HepG2 (cell line): ENCODE results near the gene FIBP. TPM values are rescaled to one million over a fixed set of nuclear protein-coding genes. Genes with fewer than 3 reads are reported as not detected.

Experiments used
- AHR ChIP-seq: IDR thresholded peaks from 2 replicates; pipeline ENCODE4 v1.6.1; 2018; ENCODE audit warnings: missing genetic modification reagents, missing compliant biosample characterization
- ASH2L ChIP-seq: fragments of 300-600, 200-600 bp; sonication (generic); IDR thresholded peaks from 2 replicates; pipeline ENCODE4 v1.7.0; 2017; ENCODE audit warnings: low read depth, mild to moderate bottlenecking, moderate library complexity, mixed read lengths, low read length; ENCODE audit not compliant: insufficient read length
- ATF7 ChIP-seq, 2 experiments: fragments of 450-650 bp in 1 of 2; sonication (generic) in 1 of 2; formaldehyde crosslinking in 1 of 2; IDR thresholded peaks; 2 replicates each; pipeline versions ENCODE4 v1.4.0 to v1.6.1; 2016 to 2020; ENCODE audit warnings: antibody characterized with exemption in 1 of 2, mild to moderate bottlenecking in 1 of 2, missing genetic modification reagents in 1 of 2
- BHLHE40 ChIP-seq: IDR thresholded peaks from 2 replicates; pipeline ENCODE4 v1.6.1; 2011; ENCODE audit warnings: low read length, improper control_type of control experiment
- CCDC6 ChIP-seq: sonication (generic); formaldehyde crosslinking; IDR thresholded peaks from 2 replicates; pipeline ENCODE4 v1.8.1; 2022; ENCODE audit warnings: mild to moderate bottlenecking, missing genetic modification reagents, moderate library complexity
- FOXA3 ChIP-seq: IDR thresholded peaks from 2 replicates; pipeline ENCODE4 v1.6.1; 2016; ENCODE audit warnings: missing genetic modification reagents, missing compliant biosample characterization
- FOXJ3 ChIP-seq: sonication (generic); formaldehyde crosslinking; IDR thresholded peaks from 2 replicates; pipeline ENCODE4 v1.4.0; 2020; ENCODE audit warnings: missing genetic modification reagents, mild to moderate bottlenecking, borderline replicate concordance
- JDP2 ChIP-seq: sonication (generic); formaldehyde crosslinking; IDR thresholded peaks from 2 replicates; pipeline ENCODE4 v1.8.1; 2022; ENCODE audit warnings: missing genetic modification reagents, borderline replicate concordance
- KMT2B ChIP-seq: IDR thresholded peaks from 2 replicates; pipeline ENCODE4 v1.6.1; 2016; ENCODE audit warnings: missing genetic modification reagents, missing compliant biosample characterization
- MIXL1 ChIP-seq: IDR thresholded peaks from 2 replicates; pipeline ENCODE4 v1.6.1; 2016
- MLLT10 ChIP-seq: sonication (generic); formaldehyde crosslinking; IDR thresholded peaks from 2 replicates; pipeline ENCODE4 v1.4.0; 2020; ENCODE audit warnings: missing genetic modification reagents
- NFKBIZ ChIP-seq: IDR thresholded peaks from 2 replicates; pipeline ENCODE4 v1.6.1; 2018; ENCODE audit warnings: missing genetic modification reagents, missing compliant biosample characterization
- POLR2AphosphoS2 ChIP-seq: IDR thresholded peaks from 2 replicates; pipeline ENCODE4 v1.6.1; 2011; ENCODE audit warnings: low read depth, low read length, improper control_type of control experiment
- POLR2G ChIP-seq: fragments of 200-400 bp; formaldehyde crosslinking; IDR thresholded peaks from 2 replicates; pipeline ENCODE4 v1.6.1; 2018; ENCODE audit warnings: mild to moderate bottlenecking, low read depth, low read length, moderate library complexity
- RAD51 ChIP-seq: fragments of 450-650 bp; IDR thresholded peaks from 2 replicates; pipeline ENCODE4 v1.6.1; 2016; ENCODE audit warnings: borderline replicate concordance
- ZNF224 ChIP-seq: sonication (generic); formaldehyde crosslinking; IDR thresholded peaks from 2 replicates; pipeline ENCODE4 v1.5.0; 2020; ENCODE audit warnings: mild to moderate bottlenecking, missing genetic modification reagents
- ZNF33B ChIP-seq: sonication (generic); formaldehyde crosslinking; IDR thresholded peaks from 2 replicates; pipeline ENCODE4 v1.5.1; 2020; ENCODE audit warnings: mild to moderate bottlenecking, missing genetic modification reagents
- ZNF350 ChIP-seq: sonication (generic); formaldehyde crosslinking; IDR thresholded peaks from 2 replicates; pipeline ENCODE4 v1.4.0; 2020; ENCODE audit warnings: mild to moderate bottlenecking, low read depth, missing genetic modification reagents, borderline replicate concordance
- ZNF564 ChIP-seq: sonication (generic); formaldehyde crosslinking; IDR thresholded peaks from 2 replicates; pipeline ENCODE4 v1.8.1; 2023; ENCODE audit warnings: mild to moderate bottlenecking, missing genetic modification reagents
- ZNF883 ChIP-seq: sonication (generic); formaldehyde crosslinking; IDR thresholded peaks from 2 replicates; pipeline ENCODE4 v1.5.1; 2020; ENCODE audit warnings: mild to moderate bottlenecking, missing genetic modification reagents; ENCODE audit errors: not compliant biosample characterization
- ZSCAN20 ChIP-seq: sonication (generic); formaldehyde crosslinking; IDR thresholded peaks from 2 replicates; pipeline ENCODE4 v1.4.0; 2020; ENCODE audit warnings: missing genetic modification reagents, mild to moderate bottlenecking, borderline replicate concordance
- polyA plus RNA-seq, 8 experiments: library from polyadenylated mRNA; depleted of rRNA in 3 of 8; stranded (reverse) in 7 of 8; unstranded in 1 of 8; fragments of >200 nt; fragmentation: Illumina TruSeq in 4 of 8; extraction: Trizol in 4 of 8; gene quantifications; 2 replicates each; pipeline versions ENCODE4 v1.2.1 to v1.2.3, GENCODE V29; 2011 to 2016; ENCODE audit warnings: low read depth in 4 of 8, missing spikeins in 1 of 8, mixed read lengths in 1 of 8; ENCODE audit not compliant: insufficient read depth in 1 of 8
- total RNA-seq, 5 experiments: library from RNA; depleted of rRNA; stranded (reverse); fragments of >200 nt; fragmentation: Illumina TruSeq; extraction: Trizol; gene quantifications; 2 replicates each; pipeline ENCODE4 v1.2.3, GENCODE V29; 2016; ENCODE audit warnings: low read depth in 1 of 5
- TF ChIP-seq, protein P1 (sequence below): sonication (generic); formaldehyde crosslinking; IDR thresholded peaks from 2 replicates; pipeline ENCODE4 v1.4.0; 2020; ENCODE audit warnings: mild to moderate bottlenecking, missing genetic modification reagents
- TF ChIP-seq, protein P2 (sequence below): sonication (generic); formaldehyde crosslinking; IDR thresholded peaks from 2 replicates; pipeline ENCODE4 v1.4.0; 2020; ENCODE audit warnings: missing genetic modification reagents
- TF ChIP-seq, protein P3 (sequence below): sonication (generic); formaldehyde crosslinking; IDR thresholded peaks from 2 replicates; pipeline ENCODE4 v1.8.0; 2022; ENCODE audit warnings: mild to moderate bottlenecking, missing genetic modification reagents, moderate library complexity

The FIBP gene
- total and polyA plus RNA-seq, 2 of the 13 experiments (the other 11 are each of a cell fraction or from before 2014, with no cell fraction given) = 42.9 to 62.1 TPM

DNA sequence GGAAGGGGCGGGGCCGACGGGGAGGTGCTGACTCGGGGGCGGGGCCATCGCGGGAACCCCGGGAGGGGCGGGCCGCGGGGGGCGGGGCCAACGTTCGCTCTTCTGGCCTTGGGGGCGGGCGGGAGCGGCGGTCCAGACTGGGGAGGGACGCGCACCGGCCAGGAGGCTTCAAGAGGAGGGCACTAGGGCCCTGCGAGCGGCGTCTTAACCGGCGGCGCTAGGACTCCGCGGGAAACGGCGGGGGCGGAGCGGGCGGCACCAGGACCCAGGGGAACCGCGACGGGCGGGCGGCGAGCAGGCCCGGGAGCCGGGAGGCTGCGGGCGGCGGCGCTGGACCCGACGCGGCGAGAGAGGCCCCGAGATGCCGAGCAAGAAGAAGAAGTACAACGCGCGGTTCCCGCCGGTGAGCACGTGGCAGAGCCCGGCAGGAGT lies 30.9 kb upstream of the FIBP start, which contains the start of gene DRAP1 (continued):
- TF ChIP-seq, protein P1, sequence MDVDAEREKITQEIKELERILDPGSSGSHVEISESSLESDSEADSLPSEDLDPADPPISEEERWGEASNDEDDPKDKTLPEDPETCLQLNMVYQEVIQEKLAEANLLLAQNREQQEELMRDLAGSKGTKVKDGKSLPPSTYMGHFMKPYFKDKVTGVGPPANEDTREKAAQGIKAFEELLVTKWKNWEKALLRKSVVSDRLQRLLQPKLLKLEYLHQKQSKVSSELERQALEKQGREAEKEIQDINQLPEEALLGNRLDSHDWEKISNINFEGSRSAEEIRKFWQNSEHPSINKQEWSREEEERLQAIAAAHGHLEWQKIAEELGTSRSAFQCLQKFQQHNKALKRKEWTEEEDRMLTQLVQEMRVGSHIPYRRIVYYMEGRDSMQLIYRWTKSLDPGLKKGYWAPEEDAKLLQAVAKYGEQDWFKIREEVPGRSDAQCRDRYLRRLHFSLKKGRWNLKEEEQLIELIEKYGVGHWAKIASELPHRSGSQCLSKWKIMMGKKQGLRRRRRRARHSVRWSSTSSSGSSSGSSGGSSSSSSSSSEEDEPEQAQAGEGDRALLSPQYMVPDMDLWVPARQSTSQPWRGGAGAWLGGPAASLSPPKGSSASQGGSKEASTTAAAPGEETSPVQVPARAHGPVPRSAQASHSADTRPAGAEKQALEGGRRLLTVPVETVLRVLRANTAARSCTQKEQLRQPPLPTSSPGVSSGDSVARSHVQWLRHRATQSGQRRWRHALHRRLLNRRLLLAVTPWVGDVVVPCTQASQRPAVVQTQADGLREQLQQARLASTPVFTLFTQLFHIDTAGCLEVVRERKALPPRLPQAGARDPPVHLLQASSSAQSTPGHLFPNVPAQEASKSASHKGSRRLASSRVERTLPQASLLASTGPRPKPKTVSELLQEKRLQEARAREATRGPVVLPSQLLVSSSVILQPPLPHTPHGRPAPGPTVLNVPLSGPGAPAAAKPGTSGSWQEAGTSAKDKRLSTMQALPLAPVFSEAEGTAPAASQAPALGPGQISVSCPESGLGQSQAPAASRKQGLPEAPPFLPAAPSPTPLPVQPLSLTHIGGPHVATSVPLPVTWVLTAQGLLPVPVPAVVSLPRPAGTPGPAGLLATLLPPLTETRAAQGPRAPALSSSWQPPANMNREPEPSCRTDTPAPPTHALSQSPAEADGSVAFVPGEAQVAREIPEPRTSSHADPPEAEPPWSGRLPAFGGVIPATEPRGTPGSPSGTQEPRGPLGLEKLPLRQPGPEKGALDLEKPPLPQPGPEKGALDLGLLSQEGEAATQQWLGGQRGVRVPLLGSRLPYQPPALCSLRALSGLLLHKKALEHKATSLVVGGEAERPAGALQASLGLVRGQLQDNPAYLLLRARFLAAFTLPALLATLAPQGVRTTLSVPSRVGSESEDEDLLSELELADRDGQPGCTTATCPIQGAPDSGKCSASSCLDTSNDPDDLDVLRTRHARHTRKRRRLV (CRISPR knock-in tag) = no peak
- TF ChIP-seq MIXL1 (CRISPR knock-in tag) (no peak; the same call in 1 of the 2 replicates), ZNF350 (CRISPR knock-in tag) (peak; percentile 73), NFKBIZ (no peak), ZNF224 (CRISPR knock-in tag) (no peak), ZNF564 (CRISPR knock-in tag) (no peak), ZNF883 (CRISPR knock-in tag) (no peak), FOXA3 (peak; percentile 79), ATF7 (IDR thresholded peaks at IDR 0.05) (no peak), ATF7 (CRISPR knock-in tag; IDR thresholded peaks at IDR 0.05) (no peak), RAD51 (no peak), ASH2L (peak; percentile 82), BHLHE40 (peak; percentile 47; the same call in 1 of the 2 replicates), ZSCAN20 (peak; percentile 78; the same call in 1 of the 2 replicates), KMT2B (CRISPR knock-in tag) (peak; percentile 48; the same call in 1 of the 2 replicates), ZNF33B (CRISPR knock-in tag) (peak; percentile 65; the same call in 1 of the 2 replicates), JDP2 (no peak), FOXJ3 (CRISPR knock-in tag) (no peak), AHR (CRISPR knock-in tag) (peak; percentile 89; the same call in 1 of the 2 replicates), POLR2G (peak; percentile 61), POLR2AphosphoS2 (no peak), CCDC6 (no peak; the same call in 1 of the 2 replicates), MLLT10 (CRISPR knock-in tag) (no peak)
- TF ChIP-seq, protein P2, sequence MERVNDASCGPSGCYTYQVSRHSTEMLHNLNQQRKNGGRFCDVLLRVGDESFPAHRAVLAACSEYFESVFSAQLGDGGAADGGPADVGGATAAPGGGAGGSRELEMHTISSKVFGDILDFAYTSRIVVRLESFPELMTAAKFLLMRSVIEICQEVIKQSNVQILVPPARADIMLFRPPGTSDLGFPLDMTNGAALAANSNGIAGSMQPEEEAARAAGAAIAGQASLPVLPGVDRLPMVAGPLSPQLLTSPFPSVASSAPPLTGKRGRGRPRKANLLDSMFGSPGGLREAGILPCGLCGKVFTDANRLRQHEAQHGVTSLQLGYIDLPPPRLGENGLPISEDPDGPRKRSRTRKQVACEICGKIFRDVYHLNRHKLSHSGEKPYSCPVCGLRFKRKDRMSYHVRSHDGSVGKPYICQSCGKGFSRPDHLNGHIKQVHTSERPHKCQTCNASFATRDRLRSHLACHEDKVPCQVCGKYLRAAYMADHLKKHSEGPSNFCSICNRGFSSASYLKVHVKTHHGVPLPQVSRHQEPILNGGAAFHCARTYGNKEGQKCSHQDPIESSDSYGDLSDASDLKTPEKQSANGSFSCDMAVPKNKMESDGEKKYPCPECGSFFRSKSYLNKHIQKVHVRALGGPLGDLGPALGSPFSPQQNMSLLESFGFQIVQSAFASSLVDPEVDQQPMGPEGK (CRISPR knock-in tag) = peak; percentile 95
- TF ChIP-seq, protein P3, sequence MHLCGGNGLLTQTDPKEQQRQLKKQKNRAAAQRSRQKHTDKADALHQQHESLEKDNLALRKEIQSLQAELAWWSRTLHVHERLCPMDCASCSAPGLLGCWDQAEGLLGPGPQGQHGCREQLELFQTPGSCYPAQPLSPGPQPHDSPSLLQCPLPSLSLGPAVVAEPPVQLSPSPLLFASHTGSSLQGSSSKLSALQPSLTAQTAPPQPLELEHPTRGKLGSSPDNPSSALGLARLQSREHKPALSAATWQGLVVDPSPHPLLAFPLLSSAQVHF = no peak
